Measurements from ENCODE around the gene LAMB4. TPM values are rescaled to one million over a fixed set of nuclear protein-coding genes. Genes with fewer than 3 reads are reported as not detected.

LAMB4 gene
- polyA plus RNA-seq, 1 experiment = 0.33 TPM

DNA sequence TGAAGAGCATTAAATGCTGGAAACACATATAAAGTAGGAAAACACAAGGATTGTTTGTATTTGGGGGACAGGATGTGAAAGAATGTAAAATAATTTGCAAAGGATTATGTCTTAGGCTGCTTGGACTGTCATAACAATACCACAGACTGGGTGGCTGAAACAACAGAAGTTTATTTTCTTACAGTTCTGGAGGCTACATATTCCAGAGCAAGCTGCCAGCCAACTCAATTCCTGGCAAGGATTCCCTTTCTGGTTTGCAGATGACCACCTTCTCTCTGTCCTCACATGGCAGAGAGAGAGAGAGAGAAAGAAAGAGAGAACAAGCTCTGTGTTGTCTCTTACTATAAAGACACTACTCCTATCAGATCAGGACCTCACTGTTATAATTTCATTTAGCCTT lies 8.8 kb upstream of the LAMB4 start:
- POLR2A ChIA-PET = no interaction called here
- no peak overlapping the region for H3K27ac ChIP-seq (ENCODE audit: low read depth, low read length)
- no peak overlapping the region for H3K4me3 ChIP-seq (ENCODE audit: low read depth, low read length)
- no peaks in the 10 kb centered on the region for H3K9me3 ChIP-seq (ENCODE audit: control insufficient read depth, insufficient read depth, low read length)
- TF ChIP-seq CTCF (IDR thresholded peaks at IDR 0.05; ENCODE audit: low read depth, low read length) = no peak
- peaks cover 3% of the 10 kb centered on the region for H3K27me3 ChIP-seq (ENCODE audit: control insufficient read depth, insufficient read depth, low read length)
- CTCF ChIA-PET = interaction anchor here (0.6 to 1.2 kb wide), 2 partner anchors 122 to 208 kb away, joined by 3 to 4 read pairs; no protein-coding TSS in a partner anchor
- DNase-seq (ENCODE audit: low read depth, low spot score) = no peak

GRCh38 chr7:108137993-108138392 lies 7.8 kb upstream of the LAMB4 start:
- no peak for DNase-seq (ENCODE audit: low read depth, low spot score)
- POLR2A ChIA-PET = no interaction called here
- no peak for TF ChIP-seq CTCF (IDR thresholded peaks at IDR 0.05; ENCODE audit: low read depth, low read length)
- no peak overlapping the region for H3K27ac ChIP-seq (ENCODE audit: low read depth, low read length)
- CTCF ChIA-PET = interaction anchor here (0.6 to 1.2 kb wide), 3 partner anchors 8 to 263 kb away, joined by 3 to 4 read pairs (median 3); no protein-coding TSS in a partner anchor
- H3K4me3 ChIP-seq (ENCODE audit: low read depth, low read length) = no peak overlapping the region
- H3K27me3 ChIP-seq (ENCODE audit: control insufficient read depth, insufficient read depth, low read length) = peaks cover 3% of the 10 kb centered on the region
- no peaks in the 10 kb centered on the region for H3K9me3 ChIP-seq (ENCODE audit: control insufficient read depth, insufficient read depth, low read length)

DNA sequence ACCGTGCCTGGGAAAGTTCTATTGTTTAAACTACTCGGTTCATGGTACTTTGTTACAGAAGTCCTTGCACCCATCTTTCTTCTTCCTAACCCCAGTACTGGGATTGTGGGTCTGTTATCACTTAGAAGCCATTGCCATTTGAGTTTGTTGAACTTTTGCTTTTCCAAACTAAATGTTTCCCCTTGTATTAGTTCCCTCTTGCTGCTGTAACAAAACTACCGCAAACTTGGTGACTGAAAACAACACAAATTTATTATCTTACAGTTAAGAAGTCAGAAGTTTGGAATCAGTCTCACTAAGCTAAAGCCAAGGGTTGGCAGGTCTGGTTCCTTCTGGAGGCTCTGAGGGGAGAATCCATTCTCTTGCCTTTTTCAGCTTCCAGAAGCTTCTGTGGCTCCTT lies 6.9 kb upstream of the LAMB4 start:
- POLR2A ChIA-PET = no interaction called here
- TF ChIP-seq CTCF (IDR thresholded peaks at IDR 0.05; ENCODE audit: low read depth, low read length) = no peak

DNA sequence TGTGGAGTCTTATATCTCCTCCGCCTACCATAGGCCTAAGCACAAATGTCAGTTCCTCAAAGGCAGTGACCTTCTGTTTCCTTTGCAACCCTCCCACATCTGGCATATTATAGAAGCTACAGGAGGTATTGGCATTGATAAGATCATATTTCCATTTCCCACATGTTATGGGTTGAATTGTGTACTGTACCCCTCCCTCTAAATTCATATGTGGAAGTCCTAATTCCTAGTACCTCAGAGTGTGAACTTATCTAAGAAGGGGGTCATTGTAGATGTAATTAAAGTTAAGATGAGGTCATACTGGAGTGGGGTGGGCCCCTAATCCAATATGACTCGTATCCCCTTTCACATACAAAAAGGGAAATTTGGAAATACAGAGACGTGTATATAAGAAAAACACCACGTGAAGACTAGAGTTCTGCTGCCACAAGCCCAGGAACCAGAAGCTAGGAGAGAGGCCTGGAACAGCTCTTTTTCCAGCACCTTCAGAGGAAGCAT lies 6.1 kb upstream of the LAMB4 start:
- no peaks in the 10 kb centered on the region for H3K9me3 ChIP-seq (ENCODE audit: control insufficient read depth, insufficient read depth, low read length)
- CTCF ChIA-PET = interaction anchor here (0.7 to 1.5 kb wide), 2 partner anchors 9 to 484 kb away, joined by 3 to 7 read pairs; no protein-coding TSS in a partner anchor

More for the DNA sequence above, 6.9 kb upstream of the LAMB4 start:
- CTCF ChIA-PET = no interaction called here
- Histone ChIP-seq H3K9me3 (ENCODE audit: control insufficient read depth, insufficient read depth, low read length) (no peaks in the 10 kb centered on the region), H3K4me3 (ENCODE audit: low read depth, low read length) (no peak overlapping the region), H3K27me3 (ENCODE audit: control insufficient read depth, insufficient read depth, low read length) (peaks cover 3% of the 10 kb centered on the region), H3K27ac (ENCODE audit: low read depth, low read length) (no peak overlapping the region)
- no peak for DNase-seq (ENCODE audit: low read depth, low spot score)

More for the DNA sequence above, 6.1 kb upstream of the LAMB4 start:
- POLR2A ChIA-PET = no interaction called here
- H3K4me3 ChIP-seq (ENCODE audit: low read depth, low read length) = no peak overlapping the region
- DNase-seq (ENCODE audit: low read depth, low spot score) = no peak
- no peak overlapping the region for H3K27ac ChIP-seq (ENCODE audit: low read depth, low read length)
- peaks cover 3% of the 10 kb centered on the region for H3K27me3 ChIP-seq (ENCODE audit: control insufficient read depth, insufficient read depth, low read length)
- no peak for TF ChIP-seq CTCF (IDR thresholded peaks at IDR 0.05; ENCODE audit: low read depth, low read length)
